HG03558 (cell line): ENCODE results near the gene SETD1A.

Source experiments
- ATAC-seq: cut with Tn5 transposase; IDR thresholded peaks from one replicate; pipeline ENCODE4 v1.9.1; 2021; ENCODE audit warnings: moderate number of reproducible peaks; ENCODE audit not compliant: unreplicated experiment; ENCODE audit errors: extremely low read depth

Gene SETD1A

GRCh38 chr16:30979170-30980022 is 21.8 kb downstream of the SETD1A start:
- no peak for ATAC-seq

- ATAC-seq: no peak
These were observed 22.4 kb downstream of the SETD1A start for GRCh38 chr16:30980023-30980371.

- ATAC-seq: no peak
These were observed 22.9 kb downstream of the SETD1A start for GRCh38 chr16:30980434-30980833.

GRCh38 chr16:30980959-30981358 is 23.4 kb downstream of the SETD1A start:
- no peak for ATAC-seq

GRCh38 chr16:30982548-30983288 is 25.2 kb downstream of the SETD1A start:
- no peak for ATAC-seq

GRCh38 chr16:30983289-30983889 is 25.8 kb downstream of the SETD1A start:
- no peak for ATAC-seq

GRCh38 chr16:30983898-30984610 is 26.5 kb downstream of the SETD1A start:
- no peak for ATAC-seq

GRCh38 chr16:30984669-30985400 is 27.3 kb downstream of the SETD1A start, which contains the start of gene HSD3B7:
Gene HSD3B7, plus strand, starts transcription at chr16:30985207. Its CDS starts 452 bp downstream, at chr16:30985659.
- no peak for ATAC-seq

GRCh38 chr16:30985401-30986128 is 28.0 kb downstream of the SETD1A start:
- no peak for ATAC-seq

- ATAC-seq: no peak
These were observed 28.8 kb downstream of the SETD1A start for GRCh38 chr16:30986129-30986991.

- no peak for ATAC-seq
These were observed 30.1 kb downstream of the SETD1A start for GRCh38 chr16:30987581-30988190.

GRCh38 chr16:30989469-30990047 is 32.0 kb downstream of the SETD1A start:
- ATAC-seq: no peak

GRCh38 chr16:30990105-30990504 is 32.6 kb downstream of the SETD1A start:
- no peak for ATAC-seq

- ATAC-seq: no peak
These were observed 33.5 kb downstream of the SETD1A start for GRCh38 chr16:30991052-30991451.

GRCh38 chr16:30992276-30992780 is 34.8 kb downstream of the SETD1A start:
- no peak for ATAC-seq

GRCh38 chr16:30992931-30993816 is 35.6 kb downstream of the SETD1A start:
- ATAC-seq: no peak
